ENCODE results near the gene ABCC1. TPM values are rescaled to one million over a fixed set of nuclear protein-coding genes. Genes with fewer than 3 reads are reported as not detected.

Gene ABCC1
- total RNA-seq, 1 donor from 2014 or later, result 53.7 TPM

DNA sequence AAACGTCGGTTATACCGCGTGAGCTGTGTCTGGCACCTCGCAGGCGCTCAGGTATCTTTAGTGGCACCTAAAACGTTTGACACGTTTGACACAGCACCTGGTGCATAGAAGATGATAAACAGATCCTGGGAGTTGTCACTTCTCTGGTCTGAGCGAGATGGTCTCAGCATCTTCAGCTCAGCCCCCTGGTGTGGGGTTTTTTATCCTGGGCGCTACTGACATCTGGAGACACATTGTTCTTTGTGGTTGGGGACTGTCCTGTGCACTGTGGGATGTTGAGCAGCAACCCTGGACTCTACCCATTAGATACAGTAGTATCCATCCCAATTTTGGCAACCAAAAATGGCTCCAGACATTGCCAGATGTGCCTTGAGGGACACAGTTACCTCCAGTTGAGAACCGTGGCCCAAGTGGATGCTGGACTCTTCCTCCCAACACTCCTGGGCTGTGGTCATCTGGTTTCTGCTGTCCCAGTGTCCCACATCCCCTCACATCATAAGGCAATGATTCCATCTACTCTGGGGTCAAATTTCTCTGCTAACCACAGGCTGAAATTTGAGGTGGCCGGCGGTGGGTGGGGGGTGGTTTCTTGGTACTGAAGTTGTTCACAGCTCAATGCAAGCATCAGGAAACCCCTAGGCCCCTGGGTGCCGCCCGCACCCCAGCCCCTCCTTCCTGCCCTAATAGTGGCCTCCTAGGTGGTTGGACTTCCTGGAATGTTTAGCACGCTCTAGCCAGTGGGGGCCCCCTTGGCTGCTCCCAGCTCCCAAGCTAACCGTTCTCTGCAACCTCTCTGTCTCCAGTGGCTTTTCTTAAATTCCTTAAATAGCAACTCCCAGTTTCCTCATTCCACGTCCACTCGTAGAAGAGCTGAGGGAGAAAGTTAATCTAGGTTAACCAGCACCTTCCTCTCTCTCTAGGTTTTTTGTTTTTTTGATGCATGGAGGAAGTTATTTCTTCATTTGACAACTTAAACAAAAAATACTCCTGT, 124.8 kb downstream of the ABCC1 start:
- Mint-ChIP-seq H3K9me3 (no peaks in the 10 kb centered on the region), H3K36me3 (peaks cover 14% of the 10 kb centered on the region), H3K4me1 (ENCODE audit: unreplicated experiment) (peaks cover 12% of the 10 kb centered on the region), H3K4me3 (peak overlapping the region; percentile 38), H3K27ac (peak overlapping the region; percentile 71), H3K27me3 (no peaks in the 10 kb centered on the region)
- DNase-seq (ENCODE audit: extremely low spot score, unreplicated experiment), result no peak
- TF ChIP-seq, protein P1, sequence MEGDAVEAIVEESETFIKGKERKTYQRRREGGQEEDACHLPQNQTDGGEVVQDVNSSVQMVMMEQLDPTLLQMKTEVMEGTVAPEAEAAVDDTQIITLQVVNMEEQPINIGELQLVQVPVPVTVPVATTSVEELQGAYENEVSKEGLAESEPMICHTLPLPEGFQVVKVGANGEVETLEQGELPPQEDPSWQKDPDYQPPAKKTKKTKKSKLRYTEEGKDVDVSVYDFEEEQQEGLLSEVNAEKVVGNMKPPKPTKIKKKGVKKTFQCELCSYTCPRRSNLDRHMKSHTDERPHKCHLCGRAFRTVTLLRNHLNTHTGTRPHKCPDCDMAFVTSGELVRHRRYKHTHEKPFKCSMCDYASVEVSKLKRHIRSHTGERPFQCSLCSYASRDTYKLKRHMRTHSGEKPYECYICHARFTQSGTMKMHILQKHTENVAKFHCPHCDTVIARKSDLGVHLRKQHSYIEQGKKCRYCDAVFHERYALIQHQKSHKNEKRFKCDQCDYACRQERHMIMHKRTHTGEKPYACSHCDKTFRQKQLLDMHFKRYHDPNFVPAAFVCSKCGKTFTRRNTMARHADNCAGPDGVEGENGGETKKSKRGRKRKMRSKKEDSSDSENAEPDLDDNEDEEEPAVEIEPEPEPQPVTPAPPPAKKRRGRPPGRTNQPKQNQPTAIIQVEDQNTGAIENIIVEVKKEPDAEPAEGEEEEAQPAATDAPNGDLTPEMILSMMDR (conservative IDR thresholded peaks at IDR 0.05), result no peak

DNA sequence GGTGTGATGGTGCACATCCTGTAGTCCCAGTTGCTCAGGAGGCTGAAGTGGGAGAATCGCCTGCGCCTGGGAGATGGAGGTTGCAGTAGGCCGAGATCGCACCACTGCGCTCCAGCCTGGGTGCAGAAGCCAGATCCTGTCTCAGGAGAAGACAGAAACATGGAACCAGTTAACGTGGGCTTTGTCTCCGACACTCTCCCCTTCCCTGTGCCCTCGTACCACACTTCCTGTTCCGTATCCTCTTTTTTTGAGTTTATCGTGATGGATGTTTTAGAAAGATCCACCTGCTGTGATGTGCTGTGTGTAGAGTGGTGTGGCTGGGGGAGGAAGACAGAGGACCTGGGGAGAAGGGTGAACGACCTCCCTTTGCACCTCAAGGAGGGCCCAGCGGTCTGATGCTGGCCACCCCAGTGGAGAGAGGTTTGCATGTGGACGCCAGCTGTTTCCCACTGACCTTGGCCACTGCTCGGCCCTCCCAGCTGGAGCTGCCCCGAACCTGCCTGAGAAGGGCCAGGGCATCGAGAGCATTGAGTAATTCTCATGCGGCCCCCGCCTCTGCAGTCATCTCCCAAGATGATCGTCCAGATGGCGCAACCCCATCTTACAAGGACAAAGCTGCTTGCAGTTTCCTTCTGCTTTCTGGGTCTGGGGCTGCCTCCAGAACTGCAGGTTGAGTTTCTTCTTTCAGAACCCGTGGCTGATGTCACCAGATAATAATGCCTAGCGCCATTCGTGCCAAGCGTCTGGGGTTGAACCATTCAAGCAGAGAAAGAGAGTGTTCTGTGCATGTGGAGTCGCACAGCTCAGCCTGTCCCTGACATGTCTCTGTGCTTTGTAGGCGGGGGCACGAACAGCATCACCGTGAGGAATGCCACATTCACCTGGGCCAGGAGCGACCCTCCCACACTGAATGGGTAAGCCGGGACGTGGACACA, 126.3 kb downstream of the ABCC1 start:
- Mint-ChIP-seq H3K36me3 (peaks cover 16% of the 10 kb centered on the region), H3K4me1 (ENCODE audit: unreplicated experiment) (peaks cover 12% of the 10 kb centered on the region), H3K27me3 (no peaks in the 10 kb centered on the region), H3K27ac (peak overlapping the region; percentile 71), H3K4me3 (no peak overlapping the region), H3K9me3 (no peaks in the 10 kb centered on the region)
- DNase-seq (ENCODE audit: extremely low spot score, unreplicated experiment), result no peak
- TF ChIP-seq, protein P1 (conservative IDR thresholded peaks at IDR 0.05), result no peak

DNA sequence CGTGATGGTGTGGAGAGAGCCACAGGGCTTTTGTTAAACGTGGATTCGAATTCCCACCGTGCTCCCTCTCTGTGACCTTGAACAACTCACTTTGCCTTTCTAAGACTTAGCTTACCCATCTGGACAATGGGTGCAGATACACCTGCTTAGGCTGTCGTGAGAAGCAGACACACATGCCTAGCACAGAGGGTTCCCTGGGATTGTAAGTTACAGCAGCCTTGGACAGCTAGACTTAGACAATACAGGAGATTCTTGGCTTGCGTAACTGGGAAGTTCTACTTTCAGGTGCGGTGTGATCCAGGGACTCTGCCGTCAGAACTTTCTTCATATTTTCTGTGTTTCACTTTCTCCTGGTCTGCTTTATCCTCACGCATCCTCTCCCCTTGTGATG, 127.0 kb downstream of the ABCC1 start:
- Mint-ChIP-seq H3K27ac (peak overlapping the region; percentile 55), H3K36me3 (peaks cover 15% of the 10 kb centered on the region), H3K4me1 (ENCODE audit: unreplicated experiment) (peaks cover 12% of the 10 kb centered on the region), H3K9me3 (no peaks in the 10 kb centered on the region), H3K4me3 (no peak overlapping the region), H3K27me3 (no peaks in the 10 kb centered on the region)
- TF ChIP-seq, protein P1 (conservative IDR thresholded peaks at IDR 0.05), result no peak
- DNase-seq (ENCODE audit: extremely low spot score, unreplicated experiment), result no peak

DNA sequence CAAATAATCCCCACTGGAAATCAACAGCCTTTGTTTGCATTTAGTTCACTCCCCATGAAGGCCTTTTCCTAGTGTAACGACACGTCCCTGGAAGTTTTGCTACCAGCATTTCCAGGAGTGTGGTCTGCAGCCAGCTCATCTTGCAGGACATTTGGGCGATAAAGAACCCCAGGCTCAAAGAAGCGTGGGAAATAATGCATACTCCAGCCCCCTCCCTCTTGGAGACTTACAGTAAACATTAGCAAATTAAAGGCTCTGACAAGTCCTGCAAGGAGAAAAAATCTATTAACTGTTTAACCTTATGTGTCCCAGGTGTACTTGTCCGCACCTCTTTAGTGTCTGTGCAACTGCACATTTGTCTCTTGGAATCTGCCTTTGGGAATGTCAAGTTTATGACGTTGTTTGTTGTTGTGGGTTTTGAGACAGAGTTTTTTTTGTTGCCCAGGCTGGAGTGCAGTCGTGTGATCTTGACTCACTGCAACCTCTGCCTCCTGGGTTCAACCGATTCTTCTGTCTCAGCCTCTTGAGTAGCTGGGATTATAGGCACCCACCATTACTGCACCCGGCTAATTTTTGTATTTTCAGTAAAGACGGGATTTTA, 131.1 kb downstream of the ABCC1 start:
- Mint-ChIP-seq H3K4me1 (ENCODE audit: unreplicated experiment) (no peaks in the 10 kb centered on the region), H3K27me3 (no peaks in the 10 kb centered on the region), H3K9me3 (peaks cover 6% of the 10 kb centered on the region), H3K36me3 (peaks cover 31% of the 10 kb centered on the region), H3K4me3 (no peak overlapping the region), H3K27ac (no peak overlapping the region)
- no peak for DNase-seq (ENCODE audit: extremely low spot score, unreplicated experiment)
- TF ChIP-seq, protein P1 (conservative IDR thresholded peaks at IDR 0.05), result no peak

DNA sequence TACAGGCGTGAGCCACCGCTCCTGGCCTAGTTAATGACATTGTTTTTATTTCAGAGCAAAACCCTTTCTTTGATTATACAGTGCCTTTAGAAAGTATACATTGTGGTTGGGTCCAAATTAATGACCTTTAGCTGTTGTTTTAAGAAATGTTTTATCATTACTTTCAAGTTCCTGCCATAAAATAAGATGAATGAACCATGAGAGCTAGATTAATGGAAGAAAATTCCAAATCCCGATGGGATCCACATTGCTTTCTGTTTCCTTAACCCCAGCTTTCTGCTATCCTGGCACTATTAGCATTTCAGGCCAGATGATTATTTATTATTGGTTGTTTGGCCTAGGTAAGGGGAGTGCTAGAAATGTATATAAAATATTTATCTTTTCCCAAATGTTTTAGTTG, 131.7 kb downstream of the ABCC1 start:
- no peak for DNase-seq (ENCODE audit: extremely low spot score, unreplicated experiment)
- H3K27ac Mint-ChIP-seq, result no peak overlapping the region
- peaks cover 6% of the 10 kb centered on the region for H3K9me3 Mint-ChIP-seq
- no peaks in the 10 kb centered on the region for H3K4me1 Mint-ChIP-seq (ENCODE audit: unreplicated experiment)
- TF ChIP-seq, protein P1 (conservative IDR thresholded peaks at IDR 0.05), result no peak
- peaks cover 31% of the 10 kb centered on the region for H3K36me3 Mint-ChIP-seq
- H3K4me3 Mint-ChIP-seq, result no peak overlapping the region
- H3K27me3 Mint-ChIP-seq, result no peaks in the 10 kb centered on the region
